SK-N-SH treated with all-trans-retinoic acid at 6 μM for 48 hours (cell line): ENCODE data around the gene PLCB4.

Source experiments
- RARB ChIP-seq: fragments of 250-450 bp; sonication (Bioruptor Pico); IDR thresholded peaks from 2 replicates; pipeline ENCODE4 v1.8.0; 2021; ENCODE audit warnings: mild to moderate bottlenecking, moderate library complexity
- ZFP3 ChIP-seq: fragments of 250-450 bp; sonication (Bioruptor Pico); IDR thresholded peaks from 2 replicates; pipeline ENCODE4 v1.5.0; 2020; ENCODE audit warnings: mild to moderate bottlenecking, moderate library complexity
- ZNF70 ChIP-seq: fragments of 450-650 bp; formaldehyde crosslinking; IDR thresholded peaks from 2 replicates; pipeline ENCODE4 v1.5.0; 2020; ENCODE audit warnings: mild to moderate bottlenecking, moderate library complexity
- TF ChIP-seq, protein P1 (sequence below): fragments of 250-450 bp; sonication (Bioruptor Pico); IDR thresholded peaks from 2 replicates; pipeline ENCODE4 v1.5.1; 2020; ENCODE audit warnings: low read depth, mild to moderate bottlenecking, moderate library complexity

DNA sequence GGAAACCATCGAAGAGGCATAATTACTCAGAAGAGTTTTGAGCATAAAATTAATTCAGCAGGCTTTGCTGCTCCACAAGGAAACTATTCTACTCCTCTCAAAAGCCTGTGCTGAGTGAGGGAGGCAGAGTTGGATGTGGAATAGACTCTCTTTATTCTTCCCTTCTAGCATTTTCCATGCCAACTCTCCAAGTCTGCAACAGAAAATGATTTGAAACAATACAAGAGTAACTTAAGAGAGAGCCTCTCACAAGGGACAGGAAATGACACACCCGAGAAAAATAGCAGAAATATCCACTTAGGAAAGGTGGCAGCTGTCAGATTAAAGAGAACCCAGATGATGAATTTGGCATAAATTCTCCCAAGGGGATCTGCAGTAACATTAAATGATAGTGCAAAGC, 419.2 kb downstream of the PLCB4 start:
- TF ChIP-seq ZNF70 (CRISPR knock-in tag) (no peak), ZFP3 (CRISPR knock-in tag) (no peak), RARB (CRISPR knock-in tag) (no peak)
- TF ChIP-seq, protein P1, sequence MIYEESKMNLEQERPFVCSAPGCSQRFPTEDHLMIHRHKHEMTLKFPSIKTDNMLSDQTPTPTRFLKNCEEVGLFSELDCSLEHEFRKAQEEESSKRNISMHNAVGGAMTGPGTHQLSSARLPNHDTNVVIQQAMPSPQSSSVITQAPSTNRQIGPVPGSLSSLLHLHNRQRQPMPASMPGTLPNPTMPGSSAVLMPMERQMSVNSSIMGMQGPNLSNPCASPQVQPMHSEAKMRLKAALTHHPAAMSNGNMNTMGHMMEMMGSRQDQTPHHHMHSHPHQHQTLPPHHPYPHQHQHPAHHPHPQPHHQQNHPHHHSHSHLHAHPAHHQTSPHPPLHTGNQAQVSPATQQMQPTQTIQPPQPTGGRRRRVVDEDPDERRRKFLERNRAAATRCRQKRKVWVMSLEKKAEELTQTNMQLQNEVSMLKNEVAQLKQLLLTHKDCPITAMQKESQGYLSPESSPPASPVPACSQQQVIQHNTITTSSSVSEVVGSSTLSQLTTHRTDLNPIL (CRISPR knock-in tag), result no peak
